DLD1 (cell line): ENCODE measurements around the gene SPR.

Experiments used
- in situ Hi-C: cut with HindIII; loops from 2 replicates; pipeline ENCODE4 v1.10.0; 2017; ENCODE audit warnings: low sequenced_read_pairs

Gene SPR

GRCh38 chr2:72929010-72929409 lies 41.8 kb downstream of the SPR start:
- in situ Hi-C loops = loop anchor here (10.0 kb wide), 1 partner anchor 76 kb away; no protein-coding TSS in a partner anchor

- in situ Hi-C loops = no loop called here
Observed at GRCh38 chr2:72931280-72931910, 44.2 kb downstream of the SPR start.

DNA sequence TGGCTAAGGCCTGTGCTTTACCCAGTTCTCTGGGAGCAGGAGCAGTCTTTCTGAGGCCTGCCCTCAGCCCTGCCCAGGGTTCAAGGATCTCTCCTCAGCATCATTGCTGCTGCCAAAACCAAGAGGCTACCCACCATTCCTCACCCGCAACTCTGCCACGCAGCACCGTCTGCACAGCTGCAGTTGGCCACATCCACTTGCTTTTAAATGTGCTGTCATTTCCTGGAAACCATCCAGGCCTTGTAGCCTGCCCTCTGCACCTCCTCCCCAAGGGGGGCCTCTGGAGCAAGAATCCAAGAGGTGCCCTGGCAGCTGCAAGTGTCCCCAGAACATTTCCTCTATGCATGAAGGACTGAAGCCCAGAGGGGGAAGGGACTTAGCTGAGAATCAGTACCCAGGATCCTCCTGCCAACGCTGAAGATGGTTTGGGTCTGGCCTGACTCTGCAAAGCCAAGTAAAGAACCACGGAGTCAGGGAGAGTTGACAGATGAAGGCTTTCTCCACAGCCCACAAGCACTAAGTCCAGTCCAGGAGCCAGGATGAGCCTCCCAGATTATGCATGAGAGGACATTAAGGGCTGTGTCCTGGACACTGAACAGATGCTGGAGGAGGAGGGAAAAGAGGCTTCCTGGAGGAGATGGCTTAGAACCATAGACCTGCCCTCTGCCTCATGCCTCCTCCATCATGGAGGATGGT lies 45.0 kb downstream of the SPR start:
- in situ Hi-C loops = no loop called here

- in situ Hi-C loops = no loop called here
Observed at GRCh38 chr2:72932805-72933204, 45.6 kb downstream of the SPR start.

DNA sequence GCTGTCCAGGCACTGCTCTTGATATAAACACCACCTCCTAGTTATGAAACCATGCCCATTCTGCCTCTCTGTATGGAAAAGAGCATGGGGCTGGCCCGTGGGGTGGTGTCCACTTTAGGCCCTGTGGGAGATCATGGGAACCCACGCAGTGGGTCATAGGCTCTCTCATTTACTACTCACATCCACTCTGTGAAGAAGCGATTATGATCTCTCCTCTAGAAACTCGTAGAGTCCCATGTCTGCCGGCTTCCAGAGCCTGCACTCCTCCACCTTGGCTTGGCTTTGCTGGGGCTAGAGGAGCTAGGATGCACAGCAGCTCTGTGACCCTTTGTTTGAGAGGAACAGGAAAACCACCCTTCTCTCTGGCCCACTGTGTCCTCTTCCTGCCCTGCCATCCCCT lies 46.0 kb downstream of the SPR start:
- in situ Hi-C loops = no loop called here

- in situ Hi-C loops = no loop called here
Observed at GRCh38 chr2:72933646-72934151, 46.5 kb downstream of the SPR start.

GRCh38 chr2:72934683-72935610 lies 47.7 kb downstream of the SPR start:
- in situ Hi-C loops = no loop called here

- in situ Hi-C loops = no loop called here
Observed at GRCh38 chr2:72935611-72935957, 48.4 kb downstream of the SPR start.

DNA sequence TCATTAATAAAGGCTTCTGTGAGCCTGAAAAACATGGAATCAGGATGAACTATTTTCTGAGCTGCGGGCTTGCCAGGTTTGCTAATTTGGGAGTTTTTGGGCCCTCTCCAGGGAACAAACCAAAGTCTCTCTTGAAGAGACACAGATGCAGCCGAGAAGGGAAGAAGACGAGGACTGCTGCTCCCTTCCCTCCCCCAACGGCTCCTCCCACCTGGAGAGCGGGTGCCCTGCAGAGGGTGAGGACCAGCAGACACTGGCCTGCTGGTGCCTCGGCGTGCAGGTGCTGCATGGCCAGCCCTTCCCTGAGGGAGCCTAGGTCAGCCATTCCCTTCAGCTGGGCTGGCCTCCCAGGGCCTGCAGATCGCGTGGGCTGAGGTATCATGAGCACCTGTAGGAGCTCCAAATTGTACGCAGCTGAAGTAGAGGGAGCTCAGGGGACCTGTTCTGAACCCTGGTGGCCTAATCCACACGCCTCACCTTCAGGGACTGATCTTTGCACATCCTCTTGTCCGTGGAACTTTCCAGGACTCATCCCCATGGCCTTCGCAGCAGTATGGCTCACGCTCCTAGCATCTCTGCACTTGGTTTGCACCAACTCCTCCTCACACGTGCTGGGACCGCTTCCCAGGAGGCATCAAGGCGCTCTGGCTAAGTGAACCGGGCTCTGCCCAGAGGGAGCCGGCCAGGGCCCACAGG lies 49.6 kb downstream of the SPR start:
- in situ Hi-C loops = no loop called here

GRCh38 chr2:72937356-72937669 lies 50.1 kb downstream of the SPR start:
- in situ Hi-C loops = no loop called here

DNA sequence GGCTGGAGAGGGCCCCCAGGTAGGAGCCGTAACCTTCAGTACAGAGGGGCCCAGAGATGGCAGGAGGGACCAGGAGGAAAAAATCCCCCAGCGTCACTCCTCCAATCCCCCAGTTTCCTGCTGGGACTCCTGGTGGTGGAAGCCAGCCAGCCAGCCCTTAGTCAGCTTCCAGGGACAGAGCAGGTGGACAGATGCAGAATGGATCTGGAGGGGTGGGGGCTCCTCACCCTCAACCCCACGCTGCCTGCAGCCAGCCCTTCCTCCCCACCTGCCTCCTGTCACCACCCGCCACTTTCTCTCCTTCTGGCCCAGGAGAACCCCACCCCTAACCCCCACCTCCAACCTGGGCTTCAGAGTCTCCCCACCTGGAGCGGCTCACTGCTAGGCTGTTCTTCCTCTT lies 51.2 kb downstream of the SPR start:
- in situ Hi-C loops = no loop called here

GRCh38 chr2:72940361-72940760 lies 53.2 kb downstream of the SPR start:
- in situ Hi-C loops = no loop called here

- in situ Hi-C loops = no loop called here
Observed at GRCh38 chr2:72940786-72941185, 53.6 kb downstream of the SPR start.
